Measurements from ENCODE around the gene ATP5F1B.
"Not testable (repeated sequence)": the region's sequence is repeated elsewhere in the genome, so short reads cannot be mapped to it uniquely, and the experiment has no call there.

DNA sequence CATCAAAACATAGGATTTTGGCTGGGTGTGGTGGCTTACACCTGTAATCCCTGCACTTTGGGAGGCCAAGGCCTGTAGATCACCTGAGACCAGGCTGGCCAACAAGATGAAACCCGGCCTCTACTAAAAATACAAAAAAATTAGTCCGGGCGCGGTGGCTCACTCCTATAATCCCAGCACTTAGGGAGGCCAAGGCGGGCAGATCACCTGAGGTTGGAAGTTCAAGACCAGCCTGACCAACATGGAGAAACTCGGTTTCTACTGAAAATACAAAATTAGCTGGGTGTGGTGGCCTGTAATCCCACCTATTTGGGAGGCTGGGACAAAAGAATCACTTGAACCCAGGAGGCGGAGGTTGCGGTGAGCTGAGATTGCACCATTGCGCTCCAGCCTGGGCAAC is 2.2 kb upstream of the ATP5F1B start:
- TF ChIP-seq SUZ12 (IDR thresholded peaks at IDR 0.05; ENCODE audit: extremely low read depth, insufficient read depth, insufficient read length); ZNF274 (IDR thresholded peaks at IDR 0.05; ENCODE audit: low read depth, low read length): not testable (repeated sequence)

Measured in NT2/D1 (cell line).